Measurements from ENCODE around the gene PDCD1.
"Not testable (repeated sequence)": the region's sequence is repeated elsewhere in the genome, so short reads cannot be mapped to it uniquely, and the experiment has no call there.

Gene PDCD1

GRCh38 chr2:241821460-241822263 is 37.0 kb downstream of the PDCD1 start:
- Histone ChIP-seq H3K9me3 (ENCODE audit: insufficient read depth, low read length) (no peaks in the 10 kb centered on the region), H2AFZ (ENCODE audit: low read depth, low read length) (no peak overlapping the region), H3K9ac (ENCODE audit: low read length) (no peak overlapping the region), H3K4me2 (ENCODE audit: low read length) (no peak overlapping the region), H4K20me1 (ENCODE audit: insufficient read depth, low read length) (no peaks in the 10 kb centered on the region), H3K27ac (ENCODE audit: low read length) (no peak overlapping the region), H3K4me3 (ENCODE audit: low read length) (no peak overlapping the region), H3K36me3 (replicated peaks; ENCODE audit: low read depth, low read length) (no peaks in the 10 kb centered on the region), H3K4me1 (ENCODE audit: low read length) (no peaks in the 10 kb centered on the region), H3K27me3 (ENCODE audit: low read depth, low read length) (no peaks in the 10 kb centered on the region), H3K79me2 (ENCODE audit: low read length) (no peaks in the 10 kb centered on the region)
- no peak for TF ChIP-seq CTCF (IDR thresholded peaks at IDR 0.05; ENCODE audit: low read depth, low read length)
- TF ChIP-seq EZH2phosphoT487 (IDR thresholded peaks at IDR 0.05; ENCODE audit: low read depth), result no peak

- TF ChIP-seq CTCF (IDR thresholded peaks at IDR 0.05; ENCODE audit: low read depth, low read length) (no peak), EZH2phosphoT487 (IDR thresholded peaks at IDR 0.05; ENCODE audit: low read depth) (no peak)
- H3K27ac ChIP-seq (ENCODE audit: low read length), result no peak overlapping the region
- no peaks in the 10 kb centered on the region for H3K79me2 ChIP-seq (ENCODE audit: low read length)
- no peak overlapping the region for H3K9ac ChIP-seq (ENCODE audit: low read length)
- no peak overlapping the region for H3K4me3 ChIP-seq (ENCODE audit: low read length)
- no peaks in the 10 kb centered on the region for H4K20me1 ChIP-seq (ENCODE audit: insufficient read depth, low read length)
- H3K4me2 ChIP-seq (ENCODE audit: low read length), result no peak overlapping the region
- no peak overlapping the region for H2AFZ ChIP-seq (ENCODE audit: low read depth, low read length)
- no peaks in the 10 kb centered on the region for H3K9me3 ChIP-seq (ENCODE audit: insufficient read depth, low read length)
- H3K36me3 ChIP-seq (replicated peaks; ENCODE audit: low read depth, low read length), result no peaks in the 10 kb centered on the region
- no peaks in the 10 kb centered on the region for H3K27me3 ChIP-seq (ENCODE audit: low read depth, low read length)
- H3K4me1 ChIP-seq (ENCODE audit: low read length), result no peaks in the 10 kb centered on the region
Measured at GRCh38 chr2:241820625-241821384, 37.9 kb downstream of the PDCD1 start.

- not testable (repeated sequence) for H2AFZ ChIP-seq (ENCODE audit: low read depth, low read length); H3K4me1 ChIP-seq (ENCODE audit: low read length); H4K20me1 ChIP-seq (ENCODE audit: insufficient read depth, low read length); H3K36me3 ChIP-seq (replicated peaks; ENCODE audit: low read depth, low read length); H3K27ac ChIP-seq (ENCODE audit: low read length); H3K9me3 ChIP-seq (ENCODE audit: insufficient read depth, low read length); H3K79me2 ChIP-seq (ENCODE audit: low read length); H3K4me2 ChIP-seq (ENCODE audit: low read length); H3K27me3 ChIP-seq (ENCODE audit: low read depth, low read length); H3K4me3 ChIP-seq (ENCODE audit: low read length); H3K9ac ChIP-seq (ENCODE audit: low read length)
Measured at GRCh38 chr2:241819947-241820624, 38.6 kb downstream of the PDCD1 start.

GRCh38 chr2:241818943-241819270 is 39.8 kb downstream of the PDCD1 start:
- Histone ChIP-seq H3K9me3 (ENCODE audit: insufficient read depth, low read length) (no peaks in the 10 kb centered on the region), H3K4me3 (ENCODE audit: low read length) (no peak overlapping the region), H3K27me3 (ENCODE audit: low read depth, low read length) (no peaks in the 10 kb centered on the region), H3K9ac (ENCODE audit: low read length) (no peak overlapping the region), H4K20me1 (ENCODE audit: insufficient read depth, low read length) (no peaks in the 10 kb centered on the region), H2AFZ (ENCODE audit: low read depth, low read length) (no peak overlapping the region), H3K36me3 (replicated peaks; ENCODE audit: low read depth, low read length) (no peaks in the 10 kb centered on the region), H3K4me2 (ENCODE audit: low read length) (no peak overlapping the region), H3K4me1 (ENCODE audit: low read length) (peaks cover 2% of the 10 kb centered on the region), H3K27ac (ENCODE audit: low read length) (no peak overlapping the region), H3K79me2 (ENCODE audit: low read length) (no peaks in the 10 kb centered on the region)
- TF ChIP-seq EZH2phosphoT487 (IDR thresholded peaks at IDR 0.05; ENCODE audit: low read depth) (no peak), CTCF (IDR thresholded peaks at IDR 0.05; ENCODE audit: low read depth, low read length) (no peak)
